ENCODE results near the gene CENPX.

Gene CENPX

GRCh38 chr17:82018152-82018988 is 4.3 kb downstream of the CENPX start:
- H3K4me3 ChIP-seq (ENCODE audit: low read length): no peak overlapping the region
- no peak overlapping the region for H3K27ac ChIP-seq (ENCODE audit: low read length)
- peaks cover 6% of the 10 kb centered on the region for H3K36me3 ChIP-seq (ENCODE audit: control insufficient read depth, low read depth, low read length)
- H3K9ac ChIP-seq (ENCODE audit: low read length): no peak overlapping the region
- H3K27me3 ChIP-seq (ENCODE audit: control insufficient read depth, insufficient read depth, low read length): no peaks in the 10 kb centered on the region
- peaks cover 5% of the 10 kb centered on the region for H3K4me1 ChIP-seq (ENCODE audit: control insufficient read depth, low read depth, low read length)
- H3K9me3 ChIP-seq (ENCODE audit: control insufficient read depth, low read depth, low read length): no peaks in the 10 kb centered on the region

GRCh38 chr17:82017612-82018151 is 5.0 kb downstream of the CENPX start:
- Histone ChIP-seq H3K27ac (ENCODE audit: low read length) (no peak overlapping the region), H3K4me3 (ENCODE audit: low read length) (no peak overlapping the region), H3K9ac (ENCODE audit: low read length) (no peak overlapping the region), H3K4me1 (ENCODE audit: control insufficient read depth, low read depth, low read length) (peaks cover 5% of the 10 kb centered on the region), H3K27me3 (ENCODE audit: control insufficient read depth, insufficient read depth, low read length) (no peaks in the 10 kb centered on the region), H3K36me3 (ENCODE audit: control insufficient read depth, low read depth, low read length) (peaks cover 6% of the 10 kb centered on the region), H3K9me3 (ENCODE audit: control insufficient read depth, low read depth, low read length) (no peaks in the 10 kb centered on the region)

- no peaks in the 10 kb centered on the region for H3K27me3 ChIP-seq (ENCODE audit: control insufficient read depth, insufficient read depth, low read length)
- H3K36me3 ChIP-seq (ENCODE audit: control insufficient read depth, low read depth, low read length): peaks cover 6% of the 10 kb centered on the region
- H3K4me3 ChIP-seq (ENCODE audit: low read length): no peak overlapping the region
- no peaks in the 10 kb centered on the region for H3K9me3 ChIP-seq (ENCODE audit: control insufficient read depth, low read depth, low read length)
- no peak overlapping the region for H3K27ac ChIP-seq (ENCODE audit: low read length)
- peaks cover 5% of the 10 kb centered on the region for H3K4me1 ChIP-seq (ENCODE audit: control insufficient read depth, low read depth, low read length)
- H3K9ac ChIP-seq (ENCODE audit: low read length): no peak overlapping the region
Observed at GRCh38 chr17:82016875-82017459, 5.7 kb downstream of the CENPX start.

- H3K4me1 ChIP-seq (ENCODE audit: control insufficient read depth, low read depth, low read length): no peaks in the 10 kb centered on the region
- H3K27ac ChIP-seq (ENCODE audit: low read length): no peak overlapping the region
- peaks cover 6% of the 10 kb centered on the region for H3K36me3 ChIP-seq (ENCODE audit: control insufficient read depth, low read depth, low read length)
- no peak overlapping the region for H3K9ac ChIP-seq (ENCODE audit: low read length)
- H3K27me3 ChIP-seq (ENCODE audit: control insufficient read depth, insufficient read depth, low read length): no peaks in the 10 kb centered on the region
- no peaks in the 10 kb centered on the region for H3K9me3 ChIP-seq (ENCODE audit: control insufficient read depth, low read depth, low read length)
- H3K4me3 ChIP-seq (ENCODE audit: low read length): no peak overlapping the region
Observed at GRCh38 chr17:82016061-82016874, 6.4 kb downstream of the CENPX start.

- Histone ChIP-seq H3K9me3 (ENCODE audit: control insufficient read depth, low read depth, low read length) (no peaks in the 10 kb centered on the region), H3K4me3 (ENCODE audit: low read length) (no peak overlapping the region), H3K27me3 (ENCODE audit: control insufficient read depth, insufficient read depth, low read length) (no peaks in the 10 kb centered on the region), H3K4me1 (ENCODE audit: control insufficient read depth, low read depth, low read length) (no peaks in the 10 kb centered on the region), H3K27ac (ENCODE audit: low read length) (no peak overlapping the region), H3K36me3 (ENCODE audit: control insufficient read depth, low read depth, low read length) (peaks cover 6% of the 10 kb centered on the region), H3K9ac (ENCODE audit: low read length) (no peak overlapping the region)
Observed at GRCh38 chr17:82015311-82015971, 7.2 kb downstream of the CENPX start.

GRCh38 chr17:82014971-82015310 is 7.7 kb downstream of the CENPX start:
- Histone ChIP-seq H3K4me3 (ENCODE audit: low read length) (no peak overlapping the region), H3K27ac (ENCODE audit: low read length) (no peak overlapping the region), H3K9me3 (ENCODE audit: control insufficient read depth, low read depth, low read length) (no peaks in the 10 kb centered on the region), H3K36me3 (ENCODE audit: control insufficient read depth, low read depth, low read length) (peaks cover 6% of the 10 kb centered on the region), H3K27me3 (ENCODE audit: control insufficient read depth, insufficient read depth, low read length) (no peaks in the 10 kb centered on the region), H3K4me1 (ENCODE audit: control insufficient read depth, low read depth, low read length) (no peaks in the 10 kb centered on the region), H3K9ac (ENCODE audit: low read length) (no peak overlapping the region)

- no peaks in the 10 kb centered on the region for H3K27me3 ChIP-seq (ENCODE audit: control insufficient read depth, insufficient read depth, low read length)
- H3K9me3 ChIP-seq (ENCODE audit: control insufficient read depth, low read depth, low read length): no peaks in the 10 kb centered on the region
- H3K36me3 ChIP-seq (ENCODE audit: control insufficient read depth, low read depth, low read length): peaks cover 6% of the 10 kb centered on the region
- H3K27ac ChIP-seq (ENCODE audit: low read length): no peak overlapping the region
- no peaks in the 10 kb centered on the region for H3K4me1 ChIP-seq (ENCODE audit: control insufficient read depth, low read depth, low read length)
- H3K4me3 ChIP-seq (ENCODE audit: low read length): no peak overlapping the region
- H3K9ac ChIP-seq (ENCODE audit: low read length): no peak overlapping the region
Observed at GRCh38 chr17:82014432-82014831, 8.2 kb downstream of the CENPX start.

GRCh38 chr17:82013772-82014321 is 8.8 kb downstream of the CENPX start:
- H3K27me3 ChIP-seq (ENCODE audit: control insufficient read depth, insufficient read depth, low read length): no peaks in the 10 kb centered on the region
- no peak overlapping the region for H3K9ac ChIP-seq (ENCODE audit: low read length)
- no peak overlapping the region for H3K27ac ChIP-seq (ENCODE audit: low read length)
- no peaks in the 10 kb centered on the region for H3K9me3 ChIP-seq (ENCODE audit: control insufficient read depth, low read depth, low read length)
- no peaks in the 10 kb centered on the region for H3K4me1 ChIP-seq (ENCODE audit: control insufficient read depth, low read depth, low read length)
- no peak overlapping the region for H3K4me3 ChIP-seq (ENCODE audit: low read length)
- H3K36me3 ChIP-seq (ENCODE audit: control insufficient read depth, low read depth, low read length): peaks cover 6% of the 10 kb centered on the region

- no peaks in the 10 kb centered on the region for H3K27me3 ChIP-seq (ENCODE audit: control insufficient read depth, insufficient read depth, low read length)
- no peak overlapping the region for H3K9ac ChIP-seq (ENCODE audit: low read length)
- no peak overlapping the region for H3K27ac ChIP-seq (ENCODE audit: low read length)
- H3K9me3 ChIP-seq (ENCODE audit: control insufficient read depth, low read depth, low read length): no peaks in the 10 kb centered on the region
- H3K4me1 ChIP-seq (ENCODE audit: control insufficient read depth, low read depth, low read length): no peaks in the 10 kb centered on the region
- no peak overlapping the region for H3K4me3 ChIP-seq (ENCODE audit: low read length)
- peaks cover 1% of the 10 kb centered on the region for H3K36me3 ChIP-seq (ENCODE audit: control insufficient read depth, low read depth, low read length)
Observed at GRCh38 chr17:82013341-82013740, 9.3 kb downstream of the CENPX start.

- H3K9ac ChIP-seq (ENCODE audit: low read length): no peak overlapping the region
- H3K27ac ChIP-seq (ENCODE audit: low read length): no peak overlapping the region
- H3K4me3 ChIP-seq (ENCODE audit: low read length): no peak overlapping the region
- H3K36me3 ChIP-seq (ENCODE audit: control insufficient read depth, low read depth, low read length): no peaks in the 10 kb centered on the region
- H3K27me3 ChIP-seq (ENCODE audit: control insufficient read depth, insufficient read depth, low read length): no peaks in the 10 kb centered on the region
- no peaks in the 10 kb centered on the region for H3K4me1 ChIP-seq (ENCODE audit: control insufficient read depth, low read depth, low read length)
- H3K9me3 ChIP-seq (ENCODE audit: control insufficient read depth, low read depth, low read length): no peaks in the 10 kb centered on the region
Observed at GRCh38 chr17:82012640-82013295, 9.9 kb downstream of the CENPX start.

All from iPS-18a (cell line).